NB4 (cell line): ENCODE data around the gene SLC23A1.

Source experiments
- DNase-seq: peaks from one replicate; pipeline ENCODE4 v3.0.0; 2010; ENCODE audit warnings: low read depth
- H3K4me3 ChIP-seq: one replicate; pipeline ENCODE4 v1.5.1; 2011; ENCODE audit warnings: mild to moderate bottlenecking, low read depth, low read length, moderate library complexity
- CTCF ChIP-seq: IDR thresholded peaks from one replicate; pipeline ENCODE4 v1.5.1; 2012; ENCODE audit warnings: low read depth, low read length
- MAX ChIP-seq: IDR thresholded peaks from 2 replicates; pipeline ENCODE4 v1.6.1; 2011; ENCODE audit warnings: low read depth, low read length
- MYC ChIP-seq: IDR thresholded peaks from 2 replicates; pipeline ENCODE4 v1.6.1; 2011; ENCODE audit warnings: low read depth, low read length
- POLR2A ChIP-seq: IDR thresholded peaks from 2 replicates; pipeline ENCODE4 v1.6.1; 2011; ENCODE audit warnings: mild to moderate bottlenecking; ENCODE audit not compliant: insufficient read length; ENCODE audit errors: extremely low read depth

The SLC23A1 gene

GRCh38 chr5:139383275-139383992, at the start of gene SLC23A1:
SLC23A1 (minus strand) TSS chr5:139383297; CDS start chr5:139383253, 44 bp downstream.
- DNase-seq = peak; percentile 56
- no peak within 1 kb of the TSS for H3K4me3 ChIP-seq
- TF ChIP-seq MAX (0 out of 2 replicates have a peak, but pooled peaks have one; percentile 14), CTCF (no peak), POLR2A (no peak), MYC (no peak)

GRCh38 chr5:139431706-139432105, 48.6 kb upstream of the SLC23A1 start:
- DNase-seq = no peak
- H3K4me3 ChIP-seq = no peak overlapping the region
- TF ChIP-seq CTCF (no peak), MAX (no peak), MYC (no peak), POLR2A (no peak)

- no peak for DNase-seq
- TF ChIP-seq CTCF (no peak), MAX (no peak), MYC (no peak), POLR2A (no peak)
- H3K4me3 ChIP-seq = no peak overlapping the region
These were observed 46.9 kb upstream of the SLC23A1 start for GRCh38 chr5:139430015-139430414.

GRCh38 chr5:139426203-139426885, 43.2 kb upstream of the SLC23A1 start:
- DNase-seq = no peak
- TF ChIP-seq MAX = no peak
- no peak for TF ChIP-seq POLR2A
- no peak for TF ChIP-seq MYC
- no peak for TF ChIP-seq CTCF

GRCh38 chr5:139425497-139425896, 42.4 kb upstream of the SLC23A1 start:
- TF ChIP-seq CTCF = no peak
- no peak for TF ChIP-seq MYC
- no peak for TF ChIP-seq MAX
- no peak for TF ChIP-seq POLR2A
- no peak overlapping the region for H3K4me3 ChIP-seq
- DNase-seq = no peak

More at GRCh38 chr5:139426203-139426885, 43.2 kb upstream of the SLC23A1 start:
- H3K4me3 ChIP-seq = no peak overlapping the region
